ENCODE measurements around the gene PNRC2. TPM values are rescaled to one million over a fixed set of nuclear protein-coding genes. Genes with fewer than 3 reads are reported as not detected.

PNRC2 gene
- total and polyA plus RNA-seq, 7 donors: 104 to 223 (median 162) TPM

- no peak for DNase-seq
- TF ChIP-seq POLR2AphosphoS5 (IDR thresholded peaks at IDR 0.05) (no peak), CTCF (IDR thresholded peaks at IDR 0.05) (no peak), POLR2A (IDR thresholded peaks at IDR 0.05) (no peak), EP300 (IDR thresholded peaks at IDR 0.05) (no peak)
- H3K36me3 ChIP-seq: no peaks in the 10 kb centered on the region
- H3K4me1 ChIP-seq: peaks cover 0 to 8% (median 0%) of the 10 kb centered on the region in 4 donors
- 92 to 94% methylated on average over 10 of the region's 10 CpGs for whole genome bisulfite sequencing, 2 donors
- no peaks in the 10 kb centered on the region for H3K27me3 ChIP-seq
- H3K4me3 ChIP-seq: no peak overlapping the region
- H3K27ac ChIP-seq: no peak overlapping the region
- no peaks in the 10 kb centered on the region for H3K9me3 ChIP-seq
- intact Hi-C loops (cut with DNase I): no loop called here
Measured at GRCh38 chr1:23996700-23997229, 37.1 kb downstream of the PNRC2 start.

GRCh38 chr1:23997812-23998211 is 38.2 kb downstream of the PNRC2 start:
- Histone ChIP-seq H3K4me1 (peaks cover 0 to 8% (median 0%) of the 10 kb centered on the region in 4 donors), H3K27ac (no peak overlapping the region), H3K36me3 (no peaks in the 10 kb centered on the region), H3K4me3 (no peak overlapping the region), H3K27me3 (no peaks in the 10 kb centered on the region), H3K9me3 (no peaks in the 10 kb centered on the region)
- WGBS, 2 donors: 31 to 63% methylated on average over 1 of the region's 1 CpG
- no peak for DNase-seq
- TF ChIP-seq EP300 (IDR thresholded peaks at IDR 0.05) (no peak), POLR2A (IDR thresholded peaks at IDR 0.05) (no peak), CTCF (IDR thresholded peaks at IDR 0.05) (no peak), POLR2AphosphoS5 (IDR thresholded peaks at IDR 0.05) (no peak)
- intact Hi-C loops (cut with DNase I): no loop called here

- H3K9me3 ChIP-seq: no peaks in the 10 kb centered on the region
Measured at GRCh38 chr1:23999156-23999671, 39.6 kb downstream of the PNRC2 start.

GRCh38 chr1:24002695-24003094 is 43.1 kb downstream of the PNRC2 start:
- no peaks in the 10 kb centered on the region for H3K9me3 ChIP-seq
- intact Hi-C loops (cut with DNase I): no loop called here
- H3K4me3 ChIP-seq: no peak overlapping the region
- TF ChIP-seq POLR2AphosphoS5 (IDR thresholded peaks at IDR 0.05) (no peak), EP300 (IDR thresholded peaks at IDR 0.05) (no peak), POLR2A (IDR thresholded peaks at IDR 0.05) (no peak), CTCF (IDR thresholded peaks at IDR 0.05) (no peak)
- no peak overlapping the region for H3K27ac ChIP-seq
- no peaks in the 10 kb centered on the region for H3K27me3 ChIP-seq
- no peaks in the 10 kb centered on the region for H3K36me3 ChIP-seq
- peaks cover 0 to 8% (median 0%) of the 10 kb centered on the region in 4 donors for H3K4me1 ChIP-seq
- 87 to 91% methylated on average over 2 of the region's 2 CpGs for WGBS, 2 donors
- no peak for DNase-seq

More at GRCh38 chr1:23999156-23999671, 39.6 kb downstream of the PNRC2 start:
- Histone ChIP-seq H3K4me3 (no peak overlapping the region), H3K36me3 (no peaks in the 10 kb centered on the region), H3K27ac (peak overlapping the region in 1 of 4 donors; percentile 6), H3K27me3 (no peaks in the 10 kb centered on the region), H3K4me1 (peaks cover 0 to 8% (median 0%) of the 10 kb centered on the region in 4 donors)
- DNase-seq: no peak
- WGBS, 2 donors: 88% methylated on average over 3 of the region's 3 CpGs
- intact Hi-C loops (cut with DNase I): no loop called here
- TF ChIP-seq POLR2A (IDR thresholded peaks at IDR 0.05) (no peak), CTCF (IDR thresholded peaks at IDR 0.05) (no peak), EP300 (IDR thresholded peaks at IDR 0.05) (no peak), POLR2AphosphoS5 (IDR thresholded peaks at IDR 0.05) (no peak)

Measured in sigmoid colon (tissue), 7 donors.